CD4-positive, alpha-beta T cell treated with Interleukin-6 for 4 hours (primary cell): ENCODE measurements around the gene TRIM38.
"Not testable (repeated sequence)": the region's sequence is repeated elsewhere in the genome, so short reads cannot be mapped to it uniquely, and the experiment has no call there.

ENCODE experiments used
- DNase-seq: peaks from one replicate; pipeline ENCODE4 v3.0.0-alpha.2; 2020; ENCODE audit warnings: mixed read lengths

TRIM38 gene

GRCh38 chr6:26008470-26008869 lies 45.9 kb downstream of the TRIM38 start:
- DNase-seq = no peak

- DNase-seq = no peak
Measured at GRCh38 chr6:26009817-26010216, 47.2 kb downstream of the TRIM38 start.

GRCh38 chr6:26012061-26012460 lies 49.5 kb downstream of the TRIM38 start:
- no peak for DNase-seq

GRCh38 chr6:26014386-26014785 lies 51.8 kb downstream of the TRIM38 start:
- DNase-seq = not testable (repeated sequence)

GRCh38 chr6:26016245-26016962 lies 53.8 kb downstream of the TRIM38 start:
- DNase-seq = no peak

GRCh38 chr6:26016963-26017631 lies 54.5 kb downstream of the TRIM38 start:
- no peak for DNase-seq

- peak; percentile 80 for DNase-seq
Measured at GRCh38 chr6:26017632-26017966, 55.0 kb downstream of the TRIM38 start.

GRCh38 chr6:26019261-26019830 lies 56.7 kb downstream of the TRIM38 start:
- no peak for DNase-seq

GRCh38 chr6:26019967-26020328 lies 57.3 kb downstream of the TRIM38 start:
- DNase-seq = no peak

GRCh38 chr6:26020329-26021000 lies 57.9 kb downstream of the TRIM38 start:
- peak; percentile 80 for DNase-seq

- peak; percentile 60 for DNase-seq
Measured at GRCh38 chr6:26021001-26021349, 58.4 kb downstream of the TRIM38 start.

- DNase-seq = peak; percentile 90
Measured at GRCh38 chr6:26021350-26022131, 58.9 kb downstream of the TRIM38 start.

GRCh38 chr6:26022132-26022472 lies 59.5 kb downstream of the TRIM38 start:
- peak; percentile 56 for DNase-seq

GRCh38 chr6:26022737-26023136 lies 60.1 kb downstream of the TRIM38 start:
- no peak for DNase-seq

- no peak for DNase-seq
Measured at GRCh38 chr6:26024651-26025046, 62.0 kb downstream of the TRIM38 start.

GRCh38 chr6:26025047-26025893 lies 62.7 kb downstream of the TRIM38 start:
- no peak for DNase-seq

- DNase-seq = peak; percentile 95
Measured at GRCh38 chr6:26025894-26026832, 63.6 kb downstream of the TRIM38 start.

GRCh38 chr6:26026833-26027490 lies 64.4 kb downstream of the TRIM38 start:
- peak; percentile 95 for DNase-seq

- no peak for DNase-seq
Measured at GRCh38 chr6:26027491-26028211, 65.0 kb downstream of the TRIM38 start.
